ENCODE results near the gene NR6A1. TPM values are rescaled to one million over a fixed set of nuclear protein-coding genes. Genes with fewer than 3 reads are reported as not detected.

The NR6A1 gene
- total RNA-seq, 1 experiment from 2014 or later = 0.91 TPM

- Mint-ChIP-seq H3K4me3 (ENCODE audit: unreplicated experiment) (no peak overlapping the region), H3K9me3 (ENCODE audit: unreplicated experiment) (no peaks in the 10 kb centered on the region), H3K4me1 (ENCODE audit: insufficient read depth, unreplicated experiment) (peaks cover 21% of the 10 kb centered on the region), H3K27me3 (ENCODE audit: insufficient read depth, unreplicated experiment) (no peaks in the 10 kb centered on the region), H3K27ac (ENCODE audit: low read depth, unreplicated experiment) (no peak overlapping the region), H3K36me3 (ENCODE audit: insufficient read depth, unreplicated experiment) (no peaks in the 10 kb centered on the region)
- TF ChIP-seq CTCF (IDR thresholded peaks at IDR 0.05; ENCODE audit: unreplicated experiment) = no peak
- POLR2A ChIA-PET = interaction anchor here (1.0 kb wide), 1 partner anchor 69 kb away, joined by 3 read pairs; the partner anchor contains the start of gene WDR38
- DNase-seq (ENCODE audit: unreplicated experiment) = no peak
- CTCF ChIA-PET = interaction anchor here (0.7 to 2.4 kb wide), 2 partner anchors 29 to 69 kb away, joined by 3 to 26 read pairs; partner anchors contain the start of gene WDR38
- no TSS peak for BruUV-seq (replicated peaks)
- intact Hi-C loops (cut with micrococcal nuclease) = no loop called here
These were observed 12.7 kb upstream of the NR6A1 start for GRCh38 chr9:124783830-124784229.

- intact Hi-C loops (cut with micrococcal nuclease) = no loop called here
- BruUV-seq (replicated peaks) = no TSS peak
- no peaks in the 10 kb centered on the region for H3K27me3 Mint-ChIP-seq (ENCODE audit: insufficient read depth, unreplicated experiment)
- ChIA-PET POLR2A (interaction anchor here (0.9 to 1.1 kb wide), 3 partner anchors 36 to 70 kb away, joined by 3 read pairs; partner anchors contain the start of gene WDR38), CTCF (interaction anchor here (0.7 to 2.4 kb wide), 6 partner anchors 10 to 70 kb away, joined by 3 to 26 read pairs (median 4); partner anchors contain the start of gene WDR38)
- peaks cover 25% of the 10 kb centered on the region for H3K4me1 Mint-ChIP-seq (ENCODE audit: insufficient read depth, unreplicated experiment)
- DNase-seq (ENCODE audit: unreplicated experiment) = no peak
- H3K27ac Mint-ChIP-seq (ENCODE audit: low read depth, unreplicated experiment) = no peak overlapping the region
- no peaks in the 10 kb centered on the region for H3K36me3 Mint-ChIP-seq (ENCODE audit: insufficient read depth, unreplicated experiment)
- H3K9me3 Mint-ChIP-seq (ENCODE audit: unreplicated experiment) = no peaks in the 10 kb centered on the region
- H3K4me3 Mint-ChIP-seq (ENCODE audit: unreplicated experiment) = no peak overlapping the region
- no peak for TF ChIP-seq CTCF (IDR thresholded peaks at IDR 0.05; ENCODE audit: unreplicated experiment)
These were observed 11.8 kb upstream of the NR6A1 start for GRCh38 chr9:124782661-124783574.

- Mint-ChIP-seq H3K4me3 (ENCODE audit: unreplicated experiment) (no peak overlapping the region), H3K36me3 (ENCODE audit: insufficient read depth, unreplicated experiment) (no peaks in the 10 kb centered on the region), H3K4me1 (ENCODE audit: insufficient read depth, unreplicated experiment) (peaks cover 25% of the 10 kb centered on the region), H3K9me3 (ENCODE audit: unreplicated experiment) (no peaks in the 10 kb centered on the region), H3K27me3 (ENCODE audit: insufficient read depth, unreplicated experiment) (no peaks in the 10 kb centered on the region), H3K27ac (ENCODE audit: low read depth, unreplicated experiment) (no peak overlapping the region)
- no peak for TF ChIP-seq CTCF (IDR thresholded peaks at IDR 0.05; ENCODE audit: unreplicated experiment)
- no TSS peak for BruUV-seq (replicated peaks)
- ChIA-PET CTCF (interaction anchor here (0.8 to 2.4 kb wide), 5 partner anchors 10 to 71 kb away, joined by 3 to 26 read pairs (median 4); partner anchors contain the start of gene WDR38), POLR2A (interaction anchor here (0.9 to 1.1 kb wide), 2 partner anchors 36 to 50 kb away, joined by 3 read pairs; no protein-coding TSS in a partner anchor)
- DNase-seq (ENCODE audit: unreplicated experiment) = no peak
- intact Hi-C loops (cut with micrococcal nuclease) = no loop called here
These were observed 11.0 kb upstream of the NR6A1 start for GRCh38 chr9:124781967-124782660.

- CTCF ChIA-PET = interaction anchor here (0.6 to 13.3 kb wide), 3 partner anchors 70 to 361 kb away, joined by 3 to 927 read pairs (median 3); partner anchors contain the start of genes ARPC5L, RPL35 and WDR38
- DNase-seq (ENCODE audit: unreplicated experiment) = no peak
- no peak overlapping the region for H3K27ac Mint-ChIP-seq (ENCODE audit: low read depth, unreplicated experiment)
These were observed 9.6 kb upstream of the NR6A1 start for GRCh38 chr9:124780757-124781151.

More at GRCh38 chr9:124780757-124781151, 9.6 kb upstream of the NR6A1 start:
- no TSS peak for BruUV-seq (replicated peaks)
- intact Hi-C loops (cut with micrococcal nuclease) = no loop called here
- Mint-ChIP-seq H3K9me3 (ENCODE audit: unreplicated experiment) (no peaks in the 10 kb centered on the region), H3K4me3 (ENCODE audit: unreplicated experiment) (no peak overlapping the region), H3K27me3 (ENCODE audit: insufficient read depth, unreplicated experiment) (peaks cover 8% of the 10 kb centered on the region), H3K4me1 (ENCODE audit: insufficient read depth, unreplicated experiment) (peaks cover 29% of the 10 kb centered on the region), H3K36me3 (ENCODE audit: insufficient read depth, unreplicated experiment) (no peaks in the 10 kb centered on the region)
- POLR2A ChIA-PET = no interaction called here
- TF ChIP-seq CTCF (IDR thresholded peaks at IDR 0.05; ENCODE audit: unreplicated experiment) = no peak
